Lower leg skin (tissue), 3 donors: ENCODE measurements around the gene ANKRD33B.

Experiments
- CTCF ChIP-seq, 3 donors: fragments of 450-650 bp; IDR thresholded peaks; one replicate each; pipeline ENCODE4 v1.5.1; 2016; ENCODE audit warnings: antibody characterized with exemption in 3 of 3, mild to moderate bottlenecking in 3 of 3, moderate library complexity in 2 of 3
- POLR2A ChIP-seq, 2 donors: fragments of 450-650 bp; IDR thresholded peaks; one replicate each; pipeline ENCODE4 v1.6.1; 2016 to 2017; ENCODE audit warnings: antibody characterized with exemption in 2 of 2, mild to moderate bottlenecking in 1 of 2, moderate library complexity in 1 of 2

GRCh38 chr5:10702040-10702629 lies 138.3 kb downstream of the ANKRD33B start:
- TF ChIP-seq CTCF (IDR thresholded peaks at IDR 0.05): no peak
- TF ChIP-seq POLR2A (IDR thresholded peaks at IDR 0.05): no peak
